Neuronal stem cell (in vitro differentiated cells): ENCODE results near the gene JOSD2.

Source experiments
- DNase-seq: peaks from one replicate; pipeline ENCODE4 v3.0.0-alpha.2; 2013; ENCODE audit warnings: low spot score
- H2AFZ ChIP-seq: one replicate; pipeline ENCODE4 v1.6.1; 2013; ENCODE audit warnings: mild to moderate bottlenecking, low read length, inconsistent platforms
- H2AK5ac ChIP-seq: 2 replicates; pipeline ENCODE4 v1.6.1; 2013; ENCODE audit warnings: low read depth, mild to moderate bottlenecking, inconsistent platforms, low read length, moderate library complexity, mixed read lengths
- H2BK120ac ChIP-seq: 2 replicates; pipeline ENCODE4 v1.6.1; 2013; ENCODE audit warnings: low read depth, mild to moderate bottlenecking, inconsistent platforms, low read length, moderate library complexity, mixed read lengths
- H2BK12ac ChIP-seq: one replicate; pipeline ENCODE4 v1.6.1; 2013; ENCODE audit warnings: low read length, inconsistent platforms
- H2BK15ac ChIP-seq: 2 replicates; pipeline ENCODE4 v1.6.1; 2013; ENCODE audit warnings: mild to moderate bottlenecking, low read length, inconsistent platforms, mixed read lengths
- H2BK5ac ChIP-seq: one replicate; pipeline ENCODE4 v1.6.1; 2013; ENCODE audit warnings: inconsistent platforms, mild to moderate bottlenecking, low read length, moderate library complexity
- H3K14ac ChIP-seq: one replicate; pipeline ENCODE4 v1.6.1; 2013; ENCODE audit warnings: low read length, inconsistent platforms
- H3K18ac ChIP-seq: 2 replicates; pipeline ENCODE4 v1.6.1; 2013; ENCODE audit warnings: low read length, inconsistent platforms
- H3K23ac ChIP-seq: 2 replicates; pipeline ENCODE4 v1.6.1; 2013; ENCODE audit warnings: low read depth, mild to moderate bottlenecking, mixed read lengths, low read length, inconsistent platforms; ENCODE audit not compliant: poor library complexity
- H3K27ac ChIP-seq: replicated peaks from 3 replicates; pipeline ENCODE4 v1.5.1; 2013; ENCODE audit warnings: low read length, inconsistent platforms
- H3K27me3 ChIP-seq, 3 experiments: 2 replicates each; pipeline ENCODE4 v1.6.1; 2013; ENCODE audit warnings: low read length in 3 of 3, mild to moderate bottlenecking in 2 of 3, inconsistent platforms in 1 of 3, low read depth in 1 of 3, mixed read lengths in 1 of 3, moderate library complexity in 1 of 3; ENCODE audit not compliant: control insufficient read depth in 3 of 3, insufficient read depth in 3 of 3
- H3K36me3 ChIP-seq, 2 donors: replicated peaks in 1 of 2; 2 replicates each; pipeline ENCODE4 v1.6.1; 2013; ENCODE audit warnings: low read length in 2 of 2; ENCODE audit not compliant: control insufficient read depth in 2 of 2, insufficient read depth in 2 of 2
- H3K4ac ChIP-seq: 2 replicates; pipeline ENCODE4 v1.6.1; 2013; ENCODE audit warnings: inconsistent platforms, mild to moderate bottlenecking, low read length, moderate library complexity
- H3K4me1 ChIP-seq, 2 donors: 1 replicate in 1 of 2; 2 replicates in 1 of 2; pipeline ENCODE4 v1.6.1; 2013; ENCODE audit warnings: low read length in 2 of 2, low read depth in 1 of 2; ENCODE audit not compliant: control insufficient read depth in 2 of 2, insufficient read depth in 1 of 2
- H3K4me2 ChIP-seq: one replicate; pipeline ENCODE4 v1.6.1; 2013; ENCODE audit warnings: mild to moderate bottlenecking, low read length, inconsistent platforms; ENCODE audit not compliant: insufficient read depth, poor library complexity, severe bottlenecking
- H3K4me3 ChIP-seq, 2 donors: 2 replicates each; pipeline ENCODE4 v1.5.1; 2013; ENCODE audit warnings: low read length in 2 of 2, mild to moderate bottlenecking in 2 of 2, inconsistent platforms in 1 of 2, moderate library complexity in 1 of 2
- H3K79me1 ChIP-seq: one replicate; pipeline ENCODE4 v1.6.1; 2013; ENCODE audit warnings: low read depth, mild to moderate bottlenecking, inconsistent platforms, low read length, moderate library complexity
- H3K9ac ChIP-seq: one replicate; pipeline ENCODE4 v1.6.1; 2013; ENCODE audit warnings: mild to moderate bottlenecking, low read depth, low read length, inconsistent platforms; ENCODE audit not compliant: poor library complexity
- H3K9me3 ChIP-seq, 2 donors: replicated peaks in 1 of 2; 2 replicates each; pipeline versions ENCODE3 to v1.6.1; 2013; ENCODE audit warnings: low read length in 2 of 2, mild to moderate bottlenecking in 2 of 2, inconsistent platforms in 1 of 2, low read depth in 1 of 2, mixed read lengths in 1 of 2, moderate library complexity in 1 of 2; ENCODE audit not compliant: control insufficient read depth in 2 of 2, insufficient read depth in 1 of 2
- H4K8ac ChIP-seq: one replicate; pipeline ENCODE4 v1.6.1; 2013; ENCODE audit warnings: low read depth, mild to moderate bottlenecking, inconsistent platforms, low read length, moderate library complexity
- H4K91ac ChIP-seq: one replicate; pipeline ENCODE4 v1.6.1; 2013; ENCODE audit warnings: low read length, low read depth, mild to moderate bottlenecking, inconsistent platforms; ENCODE audit not compliant: poor library complexity
- WGBS, 2 donors: extraction: QIAGEN DNeasy Blood & Tissue Kit; methylation state at CpG; one replicate each; pipeline ENCODE4 v1.1.7; 2013; ENCODE audit warnings: missing lambda C conversion rate in 2 of 2, mixed read lengths in 1 of 2; ENCODE audit not compliant: insufficient read length in 2 of 2, insufficient replicate concordance in 1 of 2; ENCODE audit errors: extremely low coverage in 2 of 2; 5-methylcytosine and 5-hydroxymethylcytosine counted together

Gene JOSD2

GRCh38 chr19:50536662-50537305 is 25.8 kb upstream of the JOSD2 start:
- Histone ChIP-seq H2AK5ac (no peak overlapping the region), H2AFZ (no peak overlapping the region), H3K27ac (no peak overlapping the region), H3K27me3 (peaks cover 0 to 1% (median 0%) of the 10 kb centered on the region in 3 experiments), H3K4me3 (no peak overlapping the region), H2BK5ac (no peak overlapping the region), H2BK120ac (no peak overlapping the region), H3K36me3 (peaks cover 23 to 69% of the 10 kb centered on the region in 2 donors), H3K4me1 (peaks cover under 1 to 3% of the 10 kb centered on the region in 2 donors), H3K23ac (no peak overlapping the region), H3K4ac (no peak overlapping the region), H3K18ac (no peak overlapping the region), H3K14ac (no peak overlapping the region), H3K79me1 (peaks cover 22% of the 10 kb centered on the region), H4K8ac (no peak overlapping the region), H3K9ac (peak overlapping the region; percentile 40), H3K9me3 (peaks cover 13 to 21% of the 10 kb centered on the region in 2 donors), H3K4me2 (no peak overlapping the region), H2BK15ac (no peak overlapping the region), H2BK12ac (no peak overlapping the region), H4K91ac (no peak overlapping the region)
- WGBS, 2 donors: no CpG with 5 or more reads among the region's 16 CpGs
- no peak for DNase-seq

- Histone ChIP-seq H2AFZ (no peak overlapping the region), H3K27me3 (peaks cover 0 to 1% (median 0%) of the 10 kb centered on the region in 3 experiments), H3K23ac (no peak overlapping the region), H3K9me3 (peaks cover 13 to 21% of the 10 kb centered on the region in 2 donors), H3K36me3 (peaks cover 23 to 73% of the 10 kb centered on the region in 2 donors), H3K9ac (no peak overlapping the region), H2BK120ac (no peak overlapping the region), H4K91ac (no peak overlapping the region), H2BK15ac (no peak overlapping the region), H2AK5ac (no peak overlapping the region), H3K4ac (no peak overlapping the region), H3K14ac (no peak overlapping the region), H3K18ac (peak overlapping the region; percentile 36), H3K79me1 (peaks cover 22% of the 10 kb centered on the region), H2BK5ac (no peak overlapping the region), H4K8ac (no peak overlapping the region), H2BK12ac (no peak overlapping the region), H3K4me2 (no peak overlapping the region), H3K27ac (no peak overlapping the region), H3K4me1 (peaks cover 8 to 12% of the 10 kb centered on the region in 2 donors), H3K4me3 (no peak overlapping the region)
- no peak for DNase-seq
- WGBS, 2 donors: no CpG with 5 or more reads among the region's 11 CpGs
These were observed 24.7 kb upstream of the JOSD2 start for GRCh38 chr19:50535672-50536187.

DNA sequence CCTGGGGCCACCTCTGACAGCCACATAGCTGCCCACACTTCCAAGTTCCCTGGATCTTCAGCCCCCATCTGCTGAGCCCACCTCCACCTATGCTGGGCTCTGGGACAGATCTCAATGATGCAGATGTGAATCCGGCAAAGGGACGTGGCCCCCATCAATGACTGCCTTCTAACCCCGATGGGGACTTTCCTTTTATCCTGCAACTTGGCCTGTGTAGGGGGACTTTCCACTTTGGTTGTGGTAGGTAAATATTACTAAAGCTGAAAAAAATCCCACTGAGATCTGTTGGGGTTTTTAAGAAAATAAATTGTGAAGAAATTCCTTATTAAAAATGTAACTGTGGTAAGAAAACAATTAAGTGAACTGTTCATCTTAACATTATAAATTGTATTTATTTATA is 23.5 kb upstream of the JOSD2 start:
- peaks cover 23 to 69% of the 10 kb centered on the region in 2 donors for H3K36me3 ChIP-seq
- H2BK5ac ChIP-seq: no peak overlapping the region
- H3K4me2 ChIP-seq: no peak overlapping the region
- H3K4me3 ChIP-seq: no peak overlapping the region
- no peak overlapping the region for H4K8ac ChIP-seq
- no peak overlapping the region for H3K9ac ChIP-seq
- no peak overlapping the region for H4K91ac ChIP-seq
- no peak overlapping the region for H3K18ac ChIP-seq
- no peak overlapping the region for H3K14ac ChIP-seq
- no peak overlapping the region for H2BK120ac ChIP-seq
- no peak overlapping the region for H3K4ac ChIP-seq
- H2BK15ac ChIP-seq: no peak overlapping the region
- no peak overlapping the region for H2BK12ac ChIP-seq
- H3K27ac ChIP-seq: no peak overlapping the region
- DNase-seq: no peak
- H3K9me3 ChIP-seq: peaks cover 13 to 21% of the 10 kb centered on the region in 2 donors
- peaks cover 0 to 1% (median 0%) of the 10 kb centered on the region in 3 experiments for H3K27me3 ChIP-seq
- H3K23ac ChIP-seq: no peak overlapping the region
- H3K4me1 ChIP-seq: peaks cover 8 to 12% of the 10 kb centered on the region in 2 donors
- no peak overlapping the region for H2AFZ ChIP-seq
- no peak overlapping the region for H2AK5ac ChIP-seq
- no CpG with 5 or more reads among the region's 3 CpGs for WGBS, 2 donors
- H3K79me1 ChIP-seq: peaks cover 22% of the 10 kb centered on the region

DNA sequence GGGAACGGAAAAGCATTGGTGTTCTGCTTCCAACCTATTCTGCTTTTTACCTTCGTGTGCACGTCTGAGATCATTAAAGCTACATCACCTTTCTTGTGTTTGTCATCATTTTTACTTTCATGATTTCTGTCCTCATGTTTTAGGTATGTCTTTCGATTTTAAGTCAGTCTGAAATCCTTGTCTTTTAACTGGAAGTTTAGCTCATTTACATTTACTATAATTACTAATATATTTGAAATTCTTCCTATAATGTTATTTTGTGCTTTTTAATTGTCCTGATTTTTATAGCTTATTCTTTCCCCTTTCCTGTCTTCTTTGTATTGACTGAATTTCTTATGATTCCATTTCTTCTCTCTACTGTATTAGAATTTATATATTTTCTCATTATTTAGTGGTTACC is 22.0 kb upstream of the JOSD2 start:
- Histone ChIP-seq H3K4me2 (no peak overlapping the region), H2BK15ac (no peak overlapping the region), H3K14ac (no peak overlapping the region), H4K91ac (no peak overlapping the region), H3K27me3 (peaks cover 0 to 1% (median 0%) of the 10 kb centered on the region in 3 experiments), H3K79me1 (peaks cover 20% of the 10 kb centered on the region), H3K4me3 (no peak overlapping the region), H3K9ac (no peak overlapping the region), H3K23ac (no peak overlapping the region), H2BK12ac (no peak overlapping the region), H3K36me3 (peaks cover 24 to 71% of the 10 kb centered on the region in 2 donors), H4K8ac (no peak overlapping the region), H3K18ac (no peak overlapping the region), H3K27ac (no peak overlapping the region), H3K4me1 (peaks cover 8 to 13% of the 10 kb centered on the region in 2 donors), H3K9me3 (peaks cover 13 to 21% of the 10 kb centered on the region in 2 donors), H2AFZ (no peak overlapping the region), H3K4ac (no peak overlapping the region), H2BK120ac (no peak overlapping the region), H2AK5ac (no peak overlapping the region), H2BK5ac (no peak overlapping the region)
- no peak for DNase-seq
- WGBS, 2 donors: no CpG with 5 or more reads among the region's 4 CpGs
